Measurements from ENCODE around the gene LYZL1.
"Not testable (repeated sequence)": the region's sequence is repeated elsewhere in the genome, so short reads cannot be mapped to it uniquely, and the experiment has no call there.

LYZL1 gene

GRCh38 chr10:29288906-29289305, at the start of gene LYZL1:
LYZL1 (plus strand) TSS chr10:29289070; CDS start chr10:29291868, 2,798 bp downstream.
- not testable (repeated sequence) for DNase-seq (ENCODE audit: low read depth)

DNA sequence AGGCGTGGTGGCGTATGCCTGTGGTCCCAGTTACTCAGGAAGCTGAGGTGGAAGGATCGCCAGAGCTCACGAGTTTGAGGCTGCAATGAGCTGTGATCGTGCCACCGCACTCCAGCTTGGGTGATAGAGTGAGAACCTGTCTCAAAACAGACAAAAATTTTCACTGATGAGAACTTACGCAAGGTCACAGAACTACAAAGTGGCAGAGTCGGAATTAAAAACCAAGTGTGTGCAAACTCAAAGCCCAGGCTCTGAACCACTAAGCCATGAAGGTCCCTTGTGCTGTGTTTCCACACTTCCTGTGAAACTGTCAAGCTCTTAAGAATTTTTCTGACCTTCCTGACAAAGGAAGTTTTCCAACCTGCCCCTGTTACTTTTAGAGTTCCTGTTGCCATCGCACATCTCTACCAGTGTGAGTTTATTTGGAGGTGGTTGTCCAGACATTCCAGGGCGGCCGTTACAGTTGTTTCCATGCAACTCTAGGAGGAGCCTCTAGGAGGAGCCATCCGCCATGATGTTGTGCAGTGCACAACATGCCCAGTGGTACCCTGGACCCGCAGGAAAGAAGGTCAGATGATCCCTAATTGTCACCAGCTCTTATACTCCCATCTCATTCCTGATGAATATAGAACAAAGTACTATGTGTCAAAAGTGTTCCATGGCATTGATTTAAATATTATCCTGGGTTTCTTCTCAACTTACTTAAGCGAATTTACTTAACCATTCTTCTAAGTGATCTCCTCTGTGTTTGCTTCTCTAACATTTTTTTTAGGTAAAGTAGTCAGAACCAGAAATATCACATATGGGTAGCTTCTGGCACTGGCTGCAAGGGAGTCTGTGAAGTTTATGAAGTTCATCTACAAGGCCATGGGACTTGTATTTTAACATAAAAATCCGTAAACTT, 49.0 kb upstream of the LYZL1 start:
- DNase-seq (ENCODE audit: low read depth) = peak; percentile 37

DNA sequence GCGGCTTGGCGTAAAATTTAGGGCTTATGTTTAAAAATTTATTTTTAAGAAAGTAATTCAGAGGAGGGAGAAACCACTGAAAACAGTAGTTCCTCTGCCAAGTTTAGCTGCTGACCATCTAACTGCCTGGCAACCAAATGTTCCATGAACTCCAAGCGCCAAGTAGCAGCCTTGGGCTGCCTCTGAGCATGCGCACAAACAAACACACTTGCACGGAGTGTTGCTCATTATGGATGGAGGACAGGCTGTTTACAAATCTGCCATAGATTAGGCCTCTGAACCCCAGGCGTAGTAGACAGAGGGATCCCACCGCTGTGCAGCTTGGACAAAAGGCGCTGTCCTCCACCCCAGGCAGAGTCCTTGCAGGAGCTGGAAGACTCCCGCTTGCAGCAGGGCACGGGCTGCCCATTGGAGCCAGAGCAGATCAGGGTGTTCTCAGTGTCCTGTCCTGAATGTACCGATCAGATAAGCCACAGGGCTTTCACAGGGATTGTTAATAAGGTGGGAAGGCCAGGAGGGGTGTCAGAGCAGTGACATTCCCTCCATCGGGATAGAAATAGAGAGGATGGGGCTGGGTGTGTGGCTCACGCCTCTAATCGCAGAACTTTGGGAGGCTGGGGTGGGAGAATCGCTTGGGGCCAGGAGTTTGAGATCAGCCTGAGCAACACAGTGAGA, 47.7 kb upstream of the LYZL1 start:
- DNase-seq (ENCODE audit: low read depth) = peak; percentile 31

GRCh38 chr10:29241925-29242324, 46.9 kb upstream of the LYZL1 start:
- DNase-seq (ENCODE audit: low read depth) = no peak

DNA sequence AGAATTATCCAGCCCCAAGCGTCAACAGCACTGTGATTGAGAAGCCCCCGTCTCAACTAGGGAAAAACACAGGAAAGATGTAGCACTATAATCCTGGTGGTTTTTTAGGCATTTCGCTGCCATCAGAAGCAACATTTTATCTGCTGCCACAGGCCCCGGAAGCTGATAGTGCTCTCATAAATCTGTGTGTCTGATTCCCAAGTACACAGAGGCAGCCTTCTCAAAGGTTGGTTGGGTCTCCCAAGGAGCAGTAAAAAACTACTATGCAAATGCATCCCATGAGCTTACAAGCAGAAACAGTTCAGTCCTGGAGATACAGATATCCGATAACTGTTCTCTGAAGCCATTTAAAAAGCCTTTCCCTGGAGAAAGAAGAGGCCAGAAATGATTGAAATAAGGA, 45.8 kb upstream of the LYZL1 start:
- DNase-seq (ENCODE audit: low read depth) = no peak

DNA sequence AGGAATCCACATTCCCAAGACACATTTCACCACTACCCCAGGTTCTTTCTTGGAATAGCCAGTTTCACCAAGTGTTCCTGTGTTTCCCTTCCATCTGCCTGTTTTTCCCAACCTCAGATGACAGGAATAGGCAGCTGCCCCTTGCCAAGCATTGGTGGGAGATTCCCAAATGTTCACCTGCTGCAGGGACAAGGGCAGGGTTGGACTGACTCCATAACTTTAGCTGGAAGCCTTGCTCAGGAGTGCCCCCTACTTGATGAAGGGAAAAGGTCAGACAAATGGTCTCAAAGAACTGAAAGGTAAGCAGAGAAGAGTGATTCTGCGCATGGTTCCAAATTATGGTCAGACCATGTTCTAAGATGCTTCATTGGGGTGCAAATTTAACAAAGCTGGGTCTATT, 45.1 kb upstream of the LYZL1 start:
- DNase-seq (ENCODE audit: low read depth) = peak; percentile 19

- DNase-seq (ENCODE audit: low read depth) = no peak
Measured at GRCh38 chr10:29244978-29245377, 43.9 kb upstream of the LYZL1 start.

- DNase-seq (ENCODE audit: low read depth) = no peak
Measured at GRCh38 chr10:29245476-29245875, 43.4 kb upstream of the LYZL1 start.

DNA sequence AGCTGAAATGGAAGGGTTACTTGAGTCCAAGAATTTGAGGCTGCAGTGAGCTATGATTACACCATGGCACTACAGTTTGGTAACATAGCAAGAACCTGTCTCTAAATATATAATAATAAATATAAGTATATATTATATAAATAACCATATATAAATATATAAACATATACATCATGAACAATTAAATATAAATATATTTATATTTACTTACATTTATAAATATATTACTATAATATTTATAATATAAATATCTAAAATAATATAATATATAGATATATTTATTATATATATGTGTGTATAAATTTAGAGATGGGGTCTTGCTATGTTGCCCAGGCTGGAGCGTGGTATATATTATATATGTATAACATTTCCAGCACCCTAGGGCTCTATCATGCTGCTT, 42.4 kb upstream of the LYZL1 start:
- DNase-seq (ENCODE audit: low read depth) = no peak

GRCh38 chr10:29248158-29248557, 40.7 kb upstream of the LYZL1 start:
- no peak for DNase-seq (ENCODE audit: low read depth)

- no peak for DNase-seq (ENCODE audit: low read depth)
Measured at GRCh38 chr10:29249018-29249417, 39.9 kb upstream of the LYZL1 start.

- no peak for DNase-seq (ENCODE audit: low read depth)
Measured at GRCh38 chr10:29250066-29250465, 38.8 kb upstream of the LYZL1 start.

DNA sequence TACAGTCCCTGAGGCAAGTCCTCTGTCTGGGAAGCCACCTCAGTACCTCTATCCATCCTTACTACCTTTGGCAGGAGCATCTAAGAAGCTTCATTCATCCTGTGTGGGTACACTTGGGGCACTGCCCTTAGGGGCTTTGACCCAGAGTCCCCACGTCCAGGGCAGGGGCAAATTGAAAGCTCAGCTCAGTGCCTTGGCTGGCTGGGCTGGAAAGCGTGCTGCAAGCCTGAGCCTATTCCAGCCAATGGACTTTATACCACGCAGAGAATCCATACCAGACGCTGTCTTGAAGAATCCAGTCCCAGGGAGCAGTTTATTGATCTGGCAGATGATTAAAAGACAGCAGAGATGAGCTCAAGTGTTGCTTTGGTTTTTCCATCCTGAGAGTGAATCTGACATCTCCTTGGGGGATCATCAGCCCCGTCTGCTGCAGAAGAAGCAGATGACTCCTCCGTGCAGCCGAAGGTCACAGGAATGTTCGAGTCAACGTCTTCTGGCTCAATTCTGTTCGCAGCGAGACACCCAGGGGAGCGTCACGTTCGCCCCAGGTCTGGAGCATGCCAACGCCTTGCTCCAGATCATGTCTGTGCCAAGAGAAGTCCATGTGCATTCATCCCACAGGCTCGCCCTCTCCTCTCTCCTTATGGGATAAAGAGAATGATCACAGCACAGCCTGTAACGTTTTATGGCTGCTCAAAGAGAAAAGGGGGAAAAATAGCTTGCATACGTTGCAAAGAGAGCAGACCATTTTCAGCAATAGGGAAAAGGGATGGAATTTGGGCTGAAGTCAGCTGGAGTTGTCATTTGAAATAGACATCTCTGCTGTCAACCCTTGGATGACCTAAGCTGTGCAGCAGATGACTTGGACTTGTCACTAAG, 35.8 kb upstream of the LYZL1 start:
- DNase-seq (ENCODE audit: low read depth) = no peak

DNA sequence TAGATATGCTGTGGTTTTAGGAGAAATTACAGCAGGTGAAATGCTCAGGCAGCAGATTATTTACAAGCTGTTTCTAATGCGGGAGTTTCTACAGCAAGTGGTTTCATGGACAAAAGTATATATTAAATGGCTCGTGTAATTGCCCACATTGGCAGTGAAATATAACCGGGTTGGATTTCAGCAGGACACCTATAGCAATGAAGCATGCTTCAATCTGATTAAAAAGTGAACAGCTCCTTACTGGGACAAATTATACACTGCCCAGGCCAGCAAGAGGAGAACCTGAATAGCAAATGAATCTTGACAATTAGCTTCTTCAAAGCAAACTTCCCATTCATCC, 35.2 kb upstream of the LYZL1 start:
- no peak for DNase-seq (ENCODE audit: low read depth)

DNA sequence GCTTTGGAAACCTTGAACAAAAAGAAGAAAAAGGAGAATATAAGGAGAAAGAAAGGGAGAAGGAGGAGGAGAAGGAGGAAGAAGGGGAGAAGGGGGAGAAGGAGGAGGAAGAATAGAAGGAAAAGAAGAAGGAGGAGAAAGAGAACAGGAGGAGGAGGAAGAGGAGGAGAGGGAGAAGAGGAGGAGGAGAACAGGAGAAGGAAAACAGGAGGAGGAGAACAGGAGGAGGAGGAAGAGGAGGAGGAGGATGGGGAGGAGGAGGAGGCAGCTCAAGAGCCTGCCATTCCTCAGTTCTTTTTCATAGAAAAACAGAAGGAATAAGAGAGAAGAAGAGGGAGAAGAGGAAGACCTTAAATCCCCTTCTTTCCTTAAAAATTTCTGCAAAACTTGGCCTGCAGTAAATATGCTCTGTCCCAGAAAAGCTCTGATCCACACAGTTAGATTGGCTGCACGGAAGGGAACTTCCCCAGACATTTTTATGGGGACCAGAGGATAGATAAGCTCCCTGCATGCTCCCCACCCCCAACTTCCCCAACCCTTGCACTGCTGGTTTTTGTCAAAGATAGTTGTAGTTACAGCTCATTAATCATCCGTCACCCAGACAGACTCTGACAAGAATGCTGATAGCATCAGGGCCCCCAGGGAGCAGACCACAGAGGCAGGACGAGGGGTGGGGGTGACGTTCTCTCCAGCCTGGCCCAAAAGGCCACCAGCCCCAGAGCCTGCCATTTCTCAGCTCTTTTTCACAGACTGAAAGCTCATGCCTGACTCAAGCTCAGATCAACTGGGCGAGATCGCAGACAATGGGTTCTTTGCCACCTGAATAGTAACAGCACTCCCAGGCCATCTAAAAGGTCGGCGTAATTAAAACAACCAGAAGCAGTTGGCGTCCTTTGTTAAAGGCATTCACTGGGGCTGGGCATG, 34.5 kb upstream of the LYZL1 start:
- DNase-seq (ENCODE audit: low read depth) = peak; percentile 83

GRCh38 chr10:29255104-29255503, 33.8 kb upstream of the LYZL1 start:
- DNase-seq (ENCODE audit: low read depth) = no peak

- DNase-seq (ENCODE audit: low read depth) = no peak
Measured at GRCh38 chr10:29256019-29256418, 32.9 kb upstream of the LYZL1 start.

GRCh38 chr10:29256586-29256985, 32.3 kb upstream of the LYZL1 start:
- DNase-seq (ENCODE audit: low read depth) = peak; percentile 14

DNA sequence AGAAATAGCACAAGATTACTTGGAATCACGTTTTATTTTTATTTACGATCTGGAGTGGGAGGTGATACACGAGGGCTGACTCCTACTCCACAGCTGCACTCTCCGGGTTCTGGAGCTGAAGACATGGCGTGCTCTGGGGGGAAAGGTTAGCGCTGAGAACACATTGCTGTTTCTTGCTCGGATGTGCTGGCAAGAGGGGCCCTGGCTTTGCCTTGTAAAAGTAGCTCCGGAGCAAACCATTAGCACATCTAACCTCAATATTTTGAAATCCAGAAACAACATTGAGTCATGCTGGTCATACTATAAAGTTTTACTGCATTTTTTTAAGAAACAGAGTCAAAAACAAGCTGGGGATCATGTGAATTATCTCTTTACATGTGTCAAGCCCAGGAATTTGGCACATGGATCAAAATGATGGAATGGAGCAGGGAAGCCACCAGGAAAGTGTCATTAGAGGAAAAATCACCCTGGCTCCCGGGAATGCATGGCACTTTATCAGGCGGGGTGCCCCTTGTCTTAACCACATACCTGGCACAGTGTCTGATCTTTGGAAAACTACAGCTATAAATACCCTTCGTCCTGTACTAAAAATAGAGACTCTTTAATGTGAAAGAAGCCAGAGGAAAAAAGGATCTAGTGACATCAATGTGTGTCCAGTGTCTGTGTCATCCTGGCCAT, 31.6 kb upstream of the LYZL1 start:
- DNase-seq (ENCODE audit: low read depth) = peak; percentile 96

- DNase-seq (ENCODE audit: low read depth) = no peak
Measured at GRCh38 chr10:29257784-29258135, 31.1 kb upstream of the LYZL1 start.

DNA sequence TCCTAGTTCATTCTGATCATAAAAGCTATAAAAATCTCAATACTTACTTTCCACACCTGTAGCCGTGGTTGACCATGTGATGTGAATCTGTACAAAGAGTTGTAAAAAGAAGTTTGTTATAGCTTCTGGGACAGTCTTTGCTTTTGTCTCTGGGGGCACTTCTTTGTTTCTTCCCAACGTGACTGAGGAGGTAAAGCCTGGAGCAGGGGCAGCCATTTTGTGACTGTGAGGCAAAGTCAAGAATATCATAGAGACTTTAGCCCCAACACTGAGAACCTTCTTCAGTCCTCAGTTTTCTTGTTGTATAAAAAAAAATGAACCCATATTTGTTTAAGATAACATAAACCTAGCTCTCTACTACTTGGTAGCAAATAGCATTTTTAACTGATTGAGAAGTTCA, 29.4 kb upstream of the LYZL1 start:
- DNase-seq (ENCODE audit: low read depth) = no peak

All from EH (cell line).